HepG2 (cell line): ENCODE results near the gene DHRS13. TPM values are rescaled to one million over a fixed set of nuclear protein-coding genes. Genes with fewer than 3 reads are reported as not detected.

ENCODE experiments used
- ATAC-seq: fragments of 200-7000 bp; cut with Tn5 transposase; 3 replicates; pipeline ENCODE4 v1.9.1; 2020; ENCODE audit warnings: mild to moderate bottlenecking, moderate library complexity
- BruUV-seq: library from RNA; stranded (reverse); fragments of 400-500 nt; replicated peaks from 2 replicates; lab custom pipeline; 2021; lab: Mats Ljungman, UMichigan
- CTCF ChIA-PET: fragments of 300-600 bp; formaldehyde crosslinking; extraction: SDS; loops from one replicate; lab custom pipeline; 2021; ENCODE audit warnings: low total read pairs, inconsistent platforms, low intra/inter-chr PET ratio; lab: Yijun Ruan, JAX
- POLR2A ChIA-PET: fragments of 350-600 bp; sonication (Branson Sonifier 250); formaldehyde crosslinking; loops from one replicate; lab custom pipeline; 2020; ENCODE audit warnings: antibody characterized with exemption, inconsistent platforms; lab: Yijun Ruan, JAX
- DNase-seq: peaks from one replicate; pipeline ENCODE4 v3.0.0-alpha.2; 2015; ENCODE audit warnings: low spot score
- FAIRE-seq: peaks from 3 replicates; lab custom pipeline; 2011; peaks lifted over from hg19 to GRCh38; lab: Jason Lieb, UNC
- H2AFZ ChIP-seq: one replicate; pipeline ENCODE4 v1.6.1; 2011; ENCODE audit warnings: low read length, inconsistent platforms
- H3K27ac ChIP-seq: fragments of 300-600 bp; 3 replicates; pipeline ENCODE4 v1.8.0; 2011; ENCODE audit warnings: mixed run types, mild to moderate bottlenecking, mixed read lengths, low read length, inconsistent platforms; ENCODE audit not compliant: insufficient read depth; ENCODE audit errors: extremely low read length
- H3K27me3 ChIP-seq, 2 experiments: fragments of 200-600 bp in 1 of 2; 2 replicates in 1 of 2; 3 replicates in 1 of 2; pipeline versions ENCODE4 v1.6.0 to v1.8.0; 2011; ENCODE audit warnings: low read length in 2 of 2, mild to moderate bottlenecking in 2 of 2, moderate library complexity in 2 of 2, inconsistent platforms in 1 of 2; ENCODE audit not compliant: insufficient read depth in 2 of 2, control insufficient read depth in 1 of 2
- H3K36me3 ChIP-seq, 2 experiments: fragments of 200-600 bp in 1 of 2; replicated peaks in 1 of 2; 2 replicates in 1 of 2; 3 replicates in 1 of 2; pipeline versions ENCODE4 v1.5.1 to v1.8.0; 2011; ENCODE audit warnings: low read length in 2 of 2, inconsistent platforms in 1 of 2; ENCODE audit not compliant: insufficient read depth in 2 of 2, control insufficient read depth in 1 of 2
- H3K4me1 ChIP-seq: 2 replicates; pipeline ENCODE4 v1.5.1; 2012; ENCODE audit warnings: low read length, inconsistent platforms; ENCODE audit not compliant: insufficient read depth
- H3K4me2 ChIP-seq: 2 replicates; pipeline ENCODE4 v1.6.0; 2011; ENCODE audit warnings: low read depth, low read length, inconsistent platforms
- H3K4me3 ChIP-seq, 3 experiments: fragments of 200-600 bp in 1 of 3; sonication (generic), shearing (Covaris generic) in 1 of 3; replicated peaks in 1 of 3; 2 replicates each; pipeline ENCODE4 v1.5.1; 2011 to 2016; ENCODE audit warnings: low read length in 3 of 3, inconsistent platforms in 2 of 3, low read depth in 2 of 3, mild to moderate bottlenecking in 2 of 3, control low read depth in 1 of 3, mixed read lengths in 1 of 3; ENCODE audit not compliant: insufficient read depth in 1 of 3
- H3K79me2 ChIP-seq: one replicate; pipeline ENCODE4 v1.6.1; 2011; ENCODE audit warnings: low read length, inconsistent platforms; ENCODE audit not compliant: insufficient read depth
- H3K9ac ChIP-seq: 2 replicates; pipeline ENCODE4 v1.6.0; 2011; ENCODE audit warnings: mild to moderate bottlenecking, low read depth, low read length, inconsistent platforms; ENCODE audit not compliant: insufficient read depth
- H3K9me3 ChIP-seq: 2 replicates; pipeline ENCODE4 v1.5.1; 2012; ENCODE audit warnings: mild to moderate bottlenecking, low read length
- H4K20me1 ChIP-seq: 2 replicates; pipeline ENCODE4 v1.6.0; 2011; ENCODE audit warnings: inconsistent platforms, mild to moderate bottlenecking, low read length, moderate library complexity; ENCODE audit not compliant: insufficient read depth
- CCDC6 ChIP-seq: sonication (generic); formaldehyde crosslinking; IDR thresholded peaks from 2 replicates; pipeline ENCODE4 v1.8.1; 2022; ENCODE audit warnings: mild to moderate bottlenecking, missing genetic modification reagents, moderate library complexity
- HNF4G ChIP-seq, 2 experiments: sonication (generic) in 1 of 2; formaldehyde crosslinking in 1 of 2; IDR thresholded peaks; 2 replicates each; pipeline versions ENCODE4 v1.4.0 to v1.6.1; 2011 to 2020; ENCODE audit warnings: borderline replicate concordance in 2 of 2, low read depth in 2 of 2, mild to moderate bottlenecking in 2 of 2, low read length in 1 of 2, missing genetic modification reagents in 1 of 2, moderate library complexity in 1 of 2
- HNRNPLL ChIP-seq: fragments of 200-400 bp; formaldehyde crosslinking; IDR thresholded peaks from 2 replicates; pipeline ENCODE4 v1.6.1; 2017; ENCODE audit warnings: mild to moderate bottlenecking, low read depth, low read length; ENCODE audit not compliant: poor library complexity, severe bottlenecking
- MIXL1 ChIP-seq: IDR thresholded peaks from 2 replicates; pipeline ENCODE4 v1.6.1; 2016
- TBP ChIP-seq: sonication (generic); formaldehyde crosslinking; IDR thresholded peaks from 2 replicates; pipeline ENCODE4 v1.5.0; 2020; ENCODE audit warnings: missing genetic modification reagents
- TRIM24 ChIP-seq: sonication (generic); formaldehyde crosslinking; IDR thresholded peaks from 2 replicates; pipeline ENCODE4 v1.8.0; 2022; ENCODE audit warnings: mild to moderate bottlenecking, missing genetic modification reagents
- TSC22D2 ChIP-seq: sonication (generic); formaldehyde crosslinking; IDR thresholded peaks from 2 replicates; pipeline ENCODE4 v1.5.1; 2020; ENCODE audit warnings: missing genetic modification reagents, mild to moderate bottlenecking, borderline replicate concordance
- ZNF3 ChIP-seq: IDR thresholded peaks from 2 replicates; pipeline ENCODE4 v1.7.0; 2017; ENCODE audit warnings: inconsistent platforms
- ZNF557 ChIP-seq: sonication (generic); formaldehyde crosslinking; IDR thresholded peaks from 2 replicates; pipeline ENCODE4 v1.4.0; 2020; ENCODE audit warnings: missing genetic modification reagents
- ZNF7 ChIP-seq: IDR thresholded peaks from 2 replicates; pipeline ENCODE4 v1.6.1; 2016; ENCODE audit warnings: missing biosample characterization, missing genetic modification reagents
- WGBS: methylation state at CpG from one replicate; pipeline ENCODE4 v1.1.6; 2017; ENCODE audit warnings: low lambda C conversion rate; 5-methylcytosine and 5-hydroxymethylcytosine counted together
- in situ Hi-C: cut with HindIII; loops from 2 replicates; pipeline ENCODE4 v1.10.0; 2017; ENCODE audit warnings: low pct_unique_long_range_greater_than_20kb; ENCODE audit not compliant: extremely low pct_ligation_motif_present
- intact Hi-C: fragments of 100-400 bp; cut with micrococcal nuclease; formaldehyde crosslinking; loops from one replicate; pipeline ENCODE4 v1.10.0; 2022; ENCODE audit not compliant: unreplicated experiment
- polyA plus RNA-seq, 8 experiments: library from polyadenylated mRNA; depleted of rRNA in 3 of 8; stranded (reverse) in 7 of 8; unstranded in 1 of 8; fragments of >200 nt; fragmentation: Illumina TruSeq in 4 of 8; extraction: Trizol in 4 of 8; gene quantifications; 2 replicates each; pipeline versions ENCODE4 v1.2.1 to v1.2.3, GENCODE V29; 2011 to 2016; ENCODE audit warnings: low read depth in 4 of 8, missing spikeins in 1 of 8, mixed read lengths in 1 of 8; ENCODE audit not compliant: insufficient read depth in 1 of 8
- total RNA-seq, 5 experiments: library from RNA; depleted of rRNA; stranded (reverse); fragments of >200 nt; fragmentation: Illumina TruSeq; extraction: Trizol; gene quantifications; 2 replicates each; pipeline ENCODE4 v1.2.3, GENCODE V29; 2016; ENCODE audit warnings: low read depth in 1 of 5
- TF ChIP-seq, protein P1 (sequence below): sonication (generic); formaldehyde crosslinking; IDR thresholded peaks from 2 replicates; pipeline ENCODE4 v1.4.0; 2020; ENCODE audit warnings: missing genetic modification reagents, mild to moderate bottlenecking, borderline replicate concordance
- TF ChIP-seq, protein P2 (sequence below): IDR thresholded peaks from 2 replicates; pipeline ENCODE4 v1.6.1; 2016; ENCODE audit warnings: mild to moderate bottlenecking, missing biosample characterization, missing genetic modification reagents
- TF ChIP-seq, protein P3 (sequence below), 2 experiments: fragments of 450-650 bp in 1 of 2; sonication (generic) in 1 of 2; formaldehyde crosslinking; IDR thresholded peaks; 2 replicates each; pipeline versions ENCODE4 v1.5.0 to v1.8.0; 2020 to 2022; ENCODE audit warnings: mild to moderate bottlenecking in 1 of 2, missing genetic modification reagents in 1 of 2

The DHRS13 gene
- total and polyA plus RNA-seq, 2 of the 13 experiments (the other 11 are each of a cell fraction or from before 2014, with no cell fraction given) = 11.8 to 12.6 TPM

DNA sequence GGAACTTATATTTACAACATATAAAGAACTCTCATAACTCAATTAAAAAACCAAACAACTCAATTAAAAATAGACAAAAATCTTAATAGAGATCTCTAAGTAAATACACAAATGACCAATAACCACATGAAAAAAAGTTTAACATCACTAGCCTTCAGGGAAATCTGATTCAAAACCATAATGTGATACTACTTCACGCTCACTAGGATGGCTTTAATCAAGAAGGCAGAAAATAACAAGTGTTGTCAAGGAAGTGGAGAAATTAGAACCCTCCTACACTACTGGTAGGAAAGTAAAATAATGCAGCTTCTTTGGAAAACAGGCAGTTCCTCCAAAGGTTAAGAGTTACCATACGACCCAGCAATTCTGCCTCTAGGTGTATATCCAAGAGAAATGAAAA is 40.0 kb upstream of the DHRS13 start:
- no peaks in the 10 kb centered on the region for H3K9me3 ChIP-seq
- WGBS = 99% methylated on average over 2 of the region's 2 CpGs
- TF ChIP-seq ZNF3 (CRISPR knock-in tag) = no peak
- no peak for TF ChIP-seq HNRNPLL
- TF ChIP-seq, protein P1, sequence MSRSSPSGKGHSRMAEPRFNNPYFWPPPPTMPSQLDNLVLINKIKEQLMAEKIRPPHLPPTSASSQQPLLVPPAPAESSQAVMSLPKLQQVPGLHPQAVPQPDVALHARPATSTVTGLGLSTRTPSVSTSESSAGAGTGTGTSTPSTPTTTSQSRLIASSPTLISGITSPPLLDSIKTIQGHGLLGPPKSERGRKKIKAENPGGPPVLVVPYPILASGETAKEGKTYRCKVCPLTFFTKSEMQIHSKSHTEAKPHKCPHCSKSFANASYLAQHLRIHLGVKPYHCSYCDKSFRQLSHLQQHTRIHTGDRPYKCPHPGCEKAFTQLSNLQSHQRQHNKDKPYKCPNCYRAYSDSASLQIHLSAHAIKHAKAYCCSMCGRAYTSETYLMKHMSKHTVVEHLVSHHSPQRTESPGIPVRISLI = no peak
- TF ChIP-seq HNF4G (IDR thresholded peaks at IDR 0.05; ENCODE audit: borderline replicate concordance, low read depth, low read length) = no peak
- TF ChIP-seq HNF4G (CRISPR knock-in tag; IDR thresholded peaks at IDR 0.05; ENCODE audit: borderline replicate concordance, low read depth) = no peak
- TF ChIP-seq TBP = no peak
- TF ChIP-seq ZNF7 (CRISPR knock-in tag) = peak; percentile 79
- TF ChIP-seq, all 625 proteins: peak for 1
- no TSS peak for BruUV-seq
- POLR2A ChIA-PET = no interaction called here
- Histone ChIP-seq H3K79me2 (peaks cover 96% of the 10 kb centered on the region), H3K27ac (no peak overlapping the region), H3K4me3 (no peak overlapping the region), H3K4me1 (peaks cover 59% of the 10 kb centered on the region), H2AFZ (no peak overlapping the region), H3K4me2 (no peak overlapping the region), H3K27me3 (no peaks in the 10 kb centered on the region), H3K9ac (no peak overlapping the region), H3K36me3 (peaks cover 6 to 18% of the 10 kb centered on the region in 2 experiments; a peak in 4 of 5 replicates), H4K20me1 (peaks cover 9% of the 10 kb centered on the region; the same call in 1 of the 2 replicates)
- no peak for FAIRE-seq
- CTCF ChIA-PET = no interaction called here
- no peak for ATAC-seq
- intact Hi-C loops = no loop called here
- no peak for DNase-seq
- in situ Hi-C loops = no loop called here

DNA sequence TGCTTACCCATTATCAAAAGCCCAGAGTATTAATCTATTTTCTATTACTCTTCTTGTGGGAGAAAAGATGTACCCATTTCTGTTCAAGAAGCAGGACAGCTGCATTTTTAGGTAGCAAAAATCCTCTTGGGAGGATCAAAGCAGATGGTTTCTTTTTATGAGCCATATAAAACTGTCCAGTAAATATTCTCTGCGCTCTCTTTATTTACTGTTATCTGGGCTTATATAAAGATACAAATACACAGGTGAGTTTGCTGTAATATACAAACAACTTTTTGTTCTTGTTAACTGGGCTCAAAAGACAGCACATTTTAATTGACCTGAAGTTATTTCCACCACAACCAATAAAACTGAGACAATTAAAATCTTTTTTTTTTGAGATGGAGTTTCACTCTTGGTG is 38.4 kb upstream of the DHRS13 start:
- CTCF ChIA-PET = no interaction called here
- peaks cover 59% of the 10 kb centered on the region for H3K4me1 ChIP-seq
- BruUV-seq = no TSS peak

More for the DNA sequence above, 38.4 kb upstream of the DHRS13 start:
- FAIRE-seq (no peak), ATAC-seq (no peak), DNase-seq (no peak)
- in situ Hi-C loops = no loop called here
- H3K4me3 ChIP-seq = no peak overlapping the region
- H3K9ac ChIP-seq = no peak overlapping the region
- intact Hi-C loops = no loop called here
- H3K4me2 ChIP-seq = no peak overlapping the region
- peaks cover 96% of the 10 kb centered on the region for H3K79me2 ChIP-seq
- H3K27me3 ChIP-seq = no peaks in the 10 kb centered on the region
- POLR2A ChIA-PET = interaction anchor here (0.9 kb wide), 1 partner anchor 8 kb away, joined by 3 read pairs; no protein-coding TSS in a partner anchor
- no peak overlapping the region for H2AFZ ChIP-seq
- H3K36me3 ChIP-seq = peaks cover 6 to 18% of the 10 kb centered on the region in 2 experiments; a peak in 4 of 5 replicates
- no peak overlapping the region for H3K27ac ChIP-seq
- H3K9me3 ChIP-seq = no peaks in the 10 kb centered on the region
- H4K20me1 ChIP-seq = peaks cover 25% of the 10 kb centered on the region
- TF ChIP-seq TRIM24 (CRISPR knock-in tag) (no peak), ZNF557 (CRISPR knock-in tag) (no peak), MIXL1 (CRISPR knock-in tag) (no peak), CCDC6 (CRISPR knock-in tag) (no peak), TSC22D2 (no peak)
- TF ChIP-seq, protein P2, sequence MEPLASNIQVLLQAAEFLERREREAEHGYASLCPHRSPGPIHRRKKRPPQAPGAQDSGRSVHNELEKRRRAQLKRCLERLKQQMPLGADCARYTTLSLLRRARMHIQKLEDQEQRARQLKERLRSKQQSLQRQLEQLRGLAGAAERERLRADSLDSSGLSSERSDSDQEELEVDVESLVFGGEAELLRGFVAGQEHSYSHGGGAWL = no peak
- TF ChIP-seq, protein P3, sequence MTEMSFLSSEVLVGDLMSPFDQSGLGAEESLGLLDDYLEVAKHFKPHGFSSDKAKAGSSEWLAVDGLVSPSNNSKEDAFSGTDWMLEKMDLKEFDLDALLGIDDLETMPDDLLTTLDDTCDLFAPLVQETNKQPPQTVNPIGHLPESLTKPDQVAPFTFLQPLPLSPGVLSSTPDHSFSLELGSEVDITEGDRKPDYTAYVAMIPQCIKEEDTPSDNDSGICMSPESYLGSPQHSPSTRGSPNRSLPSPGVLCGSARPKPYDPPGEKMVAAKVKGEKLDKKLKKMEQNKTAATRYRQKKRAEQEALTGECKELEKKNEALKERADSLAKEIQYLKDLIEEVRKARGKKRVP (CRISPR knock-in tag; IDR thresholded peaks at IDR 0.05) = no peak
- WGBS = 100% methylated on average over 1 of the region's 1 CpG
